Measurements from ENCODE around the gene SDCCAG8. TPM values are rescaled to one million over a fixed set of nuclear protein-coding genes. Genes with fewer than 3 reads are reported as not detected.

Gene SDCCAG8
- total and polyA plus RNA-seq, 2 of the 8 experiments (the other 6 are each of a cell fraction or from before 2014, with no cell fraction given): 15.6 to 21.0 TPM

- Histone ChIP-seq H3K36me3 (ENCODE audit: control insufficient read depth in 2 of 4, insufficient read depth in 4 of 4, low read length in 3 of 4) (no peaks in the 10 kb centered on the region), H2AK5ac (ENCODE audit: low read depth, low read length) (no peak overlapping the region), H3K79me1 (ENCODE audit: low read depth, low read length) (no peaks in the 10 kb centered on the region), H2BK20ac (ENCODE audit: low read length) (no peak overlapping the region), H3K27ac (ENCODE audit: low read depth, low read length) (no peak overlapping the region), H3K23ac (ENCODE audit: insufficient read length) (no peak overlapping the region), H3K4ac (replicated peaks; ENCODE audit: insufficient read length, low read depth, low read length) (no peak overlapping the region), H4K91ac (replicated peaks; ENCODE audit: insufficient read length, low read length) (no peak overlapping the region), H2BK120ac (replicated peaks; ENCODE audit: low read depth, low read length) (no peak overlapping the region), H3K4me2 (ENCODE audit: insufficient read depth in 1 of 2, low read depth in 2 of 2, low read length in 2 of 2) (no peak overlapping the region), H3K9me3 (ENCODE audit: insufficient read depth in 2 of 2, low read depth in 1 of 2, low read length in 1 of 2) (no peaks in the 10 kb centered on the region), H4K5ac (ENCODE audit: insufficient read length, low read depth, low read length) (no peak overlapping the region), H3K56ac (replicated peaks; ENCODE audit: insufficient read length, low read depth, low read length) (no peak overlapping the region), H2BK12ac (ENCODE audit: low read depth, low read length) (no peak overlapping the region), H3K23me2 (ENCODE audit: low read depth, low read length) (no peaks in the 10 kb centered on the region; the same call in 1 of the 2 replicates), H2AFZ (ENCODE audit: low read length) (no peak overlapping the region), H3K4me3 (ENCODE audit: extremely low read depth in 1 of 4, insufficient read depth in 2 of 4, low read depth in 3 of 4, low read length in 4 of 4) (no peak overlapping the region), H3K79me2 (ENCODE audit: control insufficient read depth in 1 of 2, insufficient read depth in 2 of 2, low read length in 2 of 2) (no peaks in the 10 kb centered on the region), H2BK5ac (ENCODE audit: low read depth, low read length) (no peak overlapping the region), H4K20me1 (replicated peaks in 1 of 2; ENCODE audit: control insufficient read depth in 1 of 2, insufficient read depth in 2 of 2, low read length in 2 of 2) (no peaks in the 10 kb centered on the region), H3K9ac (replicated peaks in 1 of 4; ENCODE audit: extremely low read depth in 1 of 4, low read depth in 3 of 4, low read length in 3 of 4) (no peak overlapping the region), H4K8ac (ENCODE audit: extremely low read depth, insufficient read depth, low read length) (no peak overlapping the region), H3K14ac (ENCODE audit: insufficient read length) (no peak overlapping the region), H3K18ac (ENCODE audit: extremely low read depth, low read length) (no peak overlapping the region), H3K27me3 (replicated peaks in 1 of 4; ENCODE audit: control insufficient read depth in 3 of 4, extremely low read depth in 1 of 4, insufficient read depth in 3 of 4, low read length in 3 of 4) (no peaks in the 10 kb centered on the region), H2BK15ac (ENCODE audit: low read length) (no peak overlapping the region), H3K4me1 (replicated peaks in 1 of 4; ENCODE audit: control insufficient read depth in 3 of 4, insufficient read depth in 4 of 4, low read length in 3 of 4) (no peaks in the 10 kb centered on the region)
- CTCF ChIA-PET (ENCODE audit: partially characterized antibody): interaction anchor here (1.0 to 6.5 kb wide), 6 partner anchors 15 to 522 kb away, joined by 3 to 49 read pairs (median 6); no protein-coding TSS in a partner anchor
- FAIRE-seq (no peak), DNase-seq (ENCODE audit: low read depth in 1 of 2, low spot score in 2 of 2) (no peak)
- POLR2A ChIA-PET (ENCODE audit: partially characterized antibody): no interaction called here
- TF ChIP-seq BRCA1 (IDR thresholded peaks at IDR 0.05; ENCODE audit: low read depth, low read length): no peak
- no peak for TF ChIP-seq ATF2 (IDR thresholded peaks at IDR 0.05; ENCODE audit: low read length)
- no peak for TF ChIP-seq CHD2 (IDR thresholded peaks at IDR 0.05; ENCODE audit: low read length)
- TF ChIP-seq BACH1 (IDR thresholded peaks at IDR 0.05; ENCODE audit: low read length): no peak
- TF ChIP-seq KDM5A (IDR thresholded peaks at IDR 0.05; ENCODE audit: low read length): no peak
- TF ChIP-seq SIX5 (IDR thresholded peaks at IDR 0.05; ENCODE audit: low read depth, low read length): no peak
Measured at GRCh38 chr1:243408479-243408878, 152.6 kb downstream of the SDCCAG8 start.

Data from H1 (cell line).